A549 treated with Hydrocortisone at 1 μM for 4 hours (cell line): Measurements from ENCODE around the gene CCDC8. TPM values are rescaled to one million over a fixed set of nuclear protein-coding genes. Genes with fewer than 3 reads are reported as not detected.

Experiments used
- total RNA-seq: library from RNA; stranded (reverse); fragments of 200-300 nt; extraction: Qiagen RNA extraction; gene quantifications from 5 replicates; pipeline ENCODE4 v1.2.3, GENCODE V29; 2022

CCDC8 gene, protein sequence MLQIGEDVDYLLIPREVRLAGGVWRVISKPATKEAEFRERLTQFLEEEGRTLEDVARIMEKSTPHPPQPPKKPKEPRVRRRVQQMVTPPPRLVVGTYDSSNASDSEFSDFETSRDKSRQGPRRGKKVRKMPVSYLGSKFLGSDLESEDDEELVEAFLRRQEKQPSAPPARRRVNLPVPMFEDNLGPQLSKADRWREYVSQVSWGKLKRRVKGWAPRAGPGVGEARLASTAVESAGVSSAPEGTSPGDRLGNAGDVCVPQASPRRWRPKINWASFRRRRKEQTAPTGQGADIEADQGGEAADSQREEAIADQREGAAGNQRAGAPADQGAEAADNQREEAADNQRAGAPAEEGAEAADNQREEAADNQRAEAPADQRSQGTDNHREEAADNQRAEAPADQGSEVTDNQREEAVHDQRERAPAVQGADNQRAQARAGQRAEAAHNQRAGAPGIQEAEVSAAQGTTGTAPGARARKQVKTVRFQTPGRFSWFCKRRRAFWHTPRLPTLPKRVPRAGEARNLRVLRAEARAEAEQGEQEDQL
- total RNA-seq, result not detected in 5 replicates

DNA sequence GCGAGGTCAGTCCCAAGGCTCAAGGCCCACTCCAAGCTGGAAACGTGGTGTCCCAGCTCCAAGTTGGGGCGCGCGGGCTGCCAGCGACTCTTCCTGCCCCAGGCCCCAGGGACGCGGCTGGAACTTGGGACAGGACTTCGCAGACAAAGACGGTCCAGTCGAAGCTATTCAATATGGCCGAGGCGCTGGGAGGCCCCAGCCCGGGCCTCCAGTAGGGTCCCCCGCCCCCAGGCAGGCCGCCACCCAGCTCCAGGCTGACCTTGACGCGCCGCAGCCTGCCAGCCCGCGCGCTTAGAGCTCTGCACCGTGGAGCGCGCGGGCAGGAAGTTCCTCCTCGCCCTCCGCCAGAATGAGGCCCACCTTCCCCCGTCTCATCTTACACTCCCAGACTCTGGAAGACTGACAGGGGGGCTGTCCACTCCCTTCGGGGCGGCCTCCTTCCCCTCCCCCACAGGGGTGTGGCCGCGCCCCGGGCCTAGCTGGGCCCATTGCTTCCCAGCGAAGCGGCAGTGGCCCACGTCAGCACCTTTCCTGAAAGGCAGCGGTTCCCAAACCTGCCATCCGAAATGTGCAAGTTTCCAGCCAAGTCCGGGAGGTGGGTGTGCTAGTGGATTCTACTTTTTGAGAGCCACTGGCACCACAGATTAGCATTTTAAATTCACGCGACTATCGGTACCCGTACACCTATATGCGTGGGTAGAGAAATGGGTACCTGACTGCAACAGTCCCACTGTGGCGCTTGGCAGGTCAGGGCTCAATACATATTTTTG lies at the start of gene CCDC8:
Gene CCDC8, minus strand, starts transcription at position 303 of the 770 bp plus-strand sequence. CDS start 754 bp downstream, outside the sequence.

GRCh38 chr19:46428239-46429135 lies 15.1 kb upstream of the CCDC8 start, which contains the start of gene PNMA8C:
TSS of gene PNMA8C (minus strand) at chr19:46428936. CDS start at chr19:46428359, 577 bp downstream.

Other genes starting within 250 kb of the CCDC8 start
- 1.0 to 2.8 TPM (median 2.2 TPM) in 5 replicates for gene IGFL1, start 183.8 kb downstream of the CCDC8 start, total RNA-seq
- gene HIF3A, start 116.5 kb downstream of the CCDC8 start, total RNA-seq, result 0.03 to 0.09 TPM (median 0.05 TPM) in 4 of 5 replicates, not detected in the other
- gene PPP5C, start 66.5 kb downstream of the CCDC8 start, total RNA-seq, result 78.6 to 84.5 TPM (median 83.2 TPM) in 5 replicates
- not detected in 5 replicates for gene PNMA8C, start 15.4 kb upstream of the CCDC8 start, total RNA-seq
- 8.5 to 11.6 TPM (median 9.4 TPM) in 5 replicates for gene PNMA8A, start 58.0 kb upstream of the CCDC8 start, total RNA-seq
- gene PNMA8B, start 82.3 kb upstream of the CCDC8 start, total RNA-seq, result not detected in 5 replicates
- gene CALM3, start 187.8 kb upstream of the CCDC8 start, total RNA-seq, result 218 to 251 TPM (median 238 TPM) in 5 replicates
- gene PTGIR, start 211.5 kb upstream of the CCDC8 start, total RNA-seq, result 0.05 to 0.12 TPM (median 0.12 TPM) in 3 of 5 replicates, not detected in the others
- not detected in 5 replicates for gene GNG8, start 222.6 kb upstream of the CCDC8 start, total RNA-seq
- 0.24 to 0.31 TPM (median 0.29 TPM) in 5 replicates for gene DACT3, start 247.6 kb upstream of the CCDC8 start, total RNA-seq